Neutrophil (primary cell): ENCODE data around the gene SMG5.

Experiments used
- H3K27ac ChIP-seq: fragments of 200-600 bp; sonication (generic); 2 replicates; pipeline ENCODE4 v1.5.1; 2016; ENCODE audit warnings: mild to moderate bottlenecking, moderate library complexity
- H3K27me3 ChIP-seq: fragments of 200-600 bp; sonication (generic); 2 replicates; pipeline ENCODE4 v1.6.0; 2016; ENCODE audit warnings: mild to moderate bottlenecking
- H3K36me3 ChIP-seq: fragments of 200-600 bp; sonication (generic); 2 replicates; pipeline ENCODE4 v1.5.1; 2017
- H3K4me1 ChIP-seq, 2 experiments: fragments of 200-600 bp in 1 of 2; sonication (generic) in 1 of 2; 1 replicate in 1 of 2; 2 replicates in 1 of 2; pipeline versions ENCODE4 v1.5.1 to v1.6.1; 2013 to 2016; ENCODE audit warnings: low read depth in 1 of 2, low read length in 1 of 2, mild to moderate bottlenecking in 1 of 2, moderate library complexity in 1 of 2; ENCODE audit not compliant: control insufficient read depth in 1 of 2, insufficient read depth in 1 of 2
- H3K4me3 ChIP-seq, 2 experiments: fragments of 200-600 bp in 1 of 2; sonication (generic) in 1 of 2; 1 replicate in 1 of 2; 2 replicates in 1 of 2; pipeline ENCODE4 v1.5.1; 2013 to 2016; ENCODE audit warnings: low read depth in 1 of 2, low read length in 1 of 2, mild to moderate bottlenecking in 1 of 2, moderate library complexity in 1 of 2
- H3K9me3 ChIP-seq: fragments of 200-600 bp; sonication (generic); 2 replicates; pipeline ENCODE4 v1.5.1; 2016
- TF ChIP-seq, protein P1 (sequence below): fragments of 200-600 bp; sonication (generic); IDR thresholded peaks from 2 replicates; pipeline ENCODE4 v1.5.1; 2016; ENCODE audit warnings: antibody characterized with exemption

SMG5 gene

DNA sequence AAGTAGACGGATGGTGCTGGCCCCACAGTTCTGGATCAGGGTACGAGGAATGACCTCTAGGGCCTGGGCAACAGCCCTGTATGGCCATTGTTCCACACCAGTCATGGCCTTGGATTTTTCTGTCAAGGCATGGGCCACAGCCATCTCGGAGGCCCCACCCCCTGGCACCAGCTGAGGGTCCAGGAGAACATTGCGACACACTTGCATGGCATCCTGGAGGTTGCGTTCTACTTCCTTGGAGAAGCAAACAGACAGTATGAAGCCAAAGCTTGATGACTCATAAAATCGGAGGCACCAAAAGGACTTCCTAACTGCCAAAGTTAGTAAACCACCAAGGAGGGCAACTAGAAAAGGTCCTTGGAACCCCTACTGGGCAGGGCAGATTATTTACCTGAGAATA is 28.3 kb upstream of the SMG5 start:
- peaks cover 68% of the 10 kb centered on the region for H3K36me3 ChIP-seq
- TF ChIP-seq, protein P1, sequence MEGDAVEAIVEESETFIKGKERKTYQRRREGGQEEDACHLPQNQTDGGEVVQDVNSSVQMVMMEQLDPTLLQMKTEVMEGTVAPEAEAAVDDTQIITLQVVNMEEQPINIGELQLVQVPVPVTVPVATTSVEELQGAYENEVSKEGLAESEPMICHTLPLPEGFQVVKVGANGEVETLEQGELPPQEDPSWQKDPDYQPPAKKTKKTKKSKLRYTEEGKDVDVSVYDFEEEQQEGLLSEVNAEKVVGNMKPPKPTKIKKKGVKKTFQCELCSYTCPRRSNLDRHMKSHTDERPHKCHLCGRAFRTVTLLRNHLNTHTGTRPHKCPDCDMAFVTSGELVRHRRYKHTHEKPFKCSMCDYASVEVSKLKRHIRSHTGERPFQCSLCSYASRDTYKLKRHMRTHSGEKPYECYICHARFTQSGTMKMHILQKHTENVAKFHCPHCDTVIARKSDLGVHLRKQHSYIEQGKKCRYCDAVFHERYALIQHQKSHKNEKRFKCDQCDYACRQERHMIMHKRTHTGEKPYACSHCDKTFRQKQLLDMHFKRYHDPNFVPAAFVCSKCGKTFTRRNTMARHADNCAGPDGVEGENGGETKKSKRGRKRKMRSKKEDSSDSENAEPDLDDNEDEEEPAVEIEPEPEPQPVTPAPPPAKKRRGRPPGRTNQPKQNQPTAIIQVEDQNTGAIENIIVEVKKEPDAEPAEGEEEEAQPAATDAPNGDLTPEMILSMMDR = no peak
- no peaks in the 10 kb centered on the region for H3K9me3 ChIP-seq
- H3K27me3 ChIP-seq = no peaks in the 10 kb centered on the region
- no peak overlapping the region for H3K4me3 ChIP-seq
- peaks cover 0 to 6% of the 10 kb centered on the region in 2 experiments for H3K4me1 ChIP-seq
- H3K27ac ChIP-seq = no peak overlapping the region

DNA sequence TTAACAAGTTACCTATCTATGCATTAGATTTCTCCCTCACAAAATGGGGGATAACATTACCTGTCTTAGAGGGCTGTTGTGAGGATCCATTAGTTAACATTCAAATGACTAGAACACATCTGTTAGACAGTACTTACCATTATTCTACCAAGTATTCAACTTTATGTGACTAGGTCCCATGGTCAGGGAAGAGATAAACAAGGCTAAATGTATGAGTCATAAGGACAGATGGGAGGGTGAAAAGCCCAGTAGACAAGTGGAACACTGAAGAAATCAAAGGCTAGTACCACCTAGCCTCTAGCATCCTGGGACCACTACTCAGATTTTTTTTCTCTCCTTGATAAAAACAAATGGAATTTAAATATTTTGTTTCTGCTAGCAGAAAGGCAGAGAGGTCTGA is 25.5 kb upstream of the SMG5 start:
- Histone ChIP-seq H3K27ac (no peak overlapping the region), H3K9me3 (no peaks in the 10 kb centered on the region), H3K4me3 (no peak overlapping the region), H3K36me3 (peaks cover 54% of the 10 kb centered on the region), H3K27me3 (no peaks in the 10 kb centered on the region), H3K4me1 (peaks cover 5 to 6% of the 10 kb centered on the region in 2 experiments)
- TF ChIP-seq, protein P1 = no peak

DNA sequence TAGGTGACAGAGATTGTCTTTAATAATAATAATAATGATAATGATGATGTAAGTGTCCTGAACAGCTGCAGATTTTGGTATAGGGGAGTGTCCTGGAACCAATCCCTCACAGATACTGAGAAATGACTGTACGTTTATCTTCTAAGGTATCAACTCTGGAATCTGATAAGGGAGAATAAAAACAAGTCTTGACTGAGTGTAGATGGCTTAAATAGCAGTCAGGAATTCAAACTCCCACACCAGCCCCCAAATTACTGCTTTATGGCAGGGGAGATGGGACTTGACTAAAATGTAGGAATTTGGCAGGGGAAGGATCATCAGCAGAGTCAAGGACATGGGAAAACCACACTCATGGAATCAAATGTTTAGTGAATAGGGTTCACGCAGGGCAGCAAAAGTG is 22.6 kb upstream of the SMG5 start:
- H3K9me3 ChIP-seq = no peaks in the 10 kb centered on the region
- H3K27me3 ChIP-seq = no peaks in the 10 kb centered on the region
- TF ChIP-seq, protein P1 = no peak
- H3K4me3 ChIP-seq = no peak overlapping the region
- peaks cover 0 to 5% of the 10 kb centered on the region in 2 experiments for H3K4me1 ChIP-seq
- no peak overlapping the region for H3K27ac ChIP-seq
- peaks cover 35% of the 10 kb centered on the region for H3K36me3 ChIP-seq

DNA sequence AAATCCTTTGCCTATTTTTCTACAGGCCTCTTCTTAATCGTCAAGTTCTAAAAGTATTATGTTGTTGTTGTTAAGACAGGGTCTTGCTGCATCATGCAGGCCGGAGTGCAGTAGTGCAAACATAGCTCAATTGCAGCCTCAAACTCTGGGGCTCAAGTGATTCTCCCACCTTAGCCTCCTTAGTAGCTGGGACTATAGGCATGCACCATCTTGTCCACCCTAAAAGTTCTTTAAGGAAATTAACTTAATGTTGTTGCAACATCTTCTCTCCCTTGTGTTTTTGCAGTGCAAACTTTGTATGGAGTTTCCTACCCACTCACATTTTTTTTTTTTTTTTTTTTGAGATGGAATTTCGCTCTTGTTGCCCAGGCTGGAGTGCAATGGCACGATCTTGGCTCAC is 20.6 kb upstream of the SMG5 start:
- H3K27ac ChIP-seq = no peak overlapping the region
- H3K4me3 ChIP-seq = no peak overlapping the region
- peaks cover 15% of the 10 kb centered on the region for H3K36me3 ChIP-seq
- H3K27me3 ChIP-seq = no peaks in the 10 kb centered on the region
- TF ChIP-seq, protein P1 = no peak
- H3K4me1 ChIP-seq = peaks cover 0 to 5% of the 10 kb centered on the region in 2 experiments
- no peaks in the 10 kb centered on the region for H3K9me3 ChIP-seq

DNA sequence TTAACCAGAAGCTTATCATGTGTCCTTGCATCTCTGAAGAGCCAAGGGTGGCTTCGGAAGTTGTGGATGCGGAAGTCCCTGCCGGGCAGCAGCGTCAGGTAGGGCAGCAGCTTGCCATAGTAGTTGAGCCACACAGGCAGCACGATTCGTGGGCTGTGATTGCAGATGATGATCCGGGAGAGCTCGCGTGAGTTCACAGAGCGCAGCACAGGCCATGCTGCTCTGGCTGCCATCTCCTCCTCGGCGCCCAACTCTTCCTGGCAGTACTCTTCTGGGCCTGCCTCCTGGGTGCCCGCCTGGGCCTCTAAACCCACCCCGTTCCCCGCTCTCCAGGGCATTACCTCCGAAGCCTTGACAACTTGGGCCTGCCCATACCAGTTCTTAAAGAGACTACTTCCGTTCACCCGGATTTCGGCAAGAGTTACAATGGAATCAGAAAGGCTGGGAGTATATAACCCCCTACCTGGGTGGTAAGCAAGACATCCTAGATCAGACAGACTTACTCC is 16.3 kb upstream of the SMG5 start, which contains the start of gene VHLL:
Gene VHLL (minus strand): TSS at position 456 of the 506 bp plus-strand sequence. CDS start 118 bp downstream, at position 338.
- H3K27me3 ChIP-seq = no peaks in the 10 kb centered on the region
- H3K9me3 ChIP-seq = no peaks in the 10 kb centered on the region
- TF ChIP-seq, protein P1 = no peak
- peaks cover 3% of the 10 kb centered on the region for H3K36me3 ChIP-seq
- no peak within 1 kb of the TSS for H3K27ac ChIP-seq
- peaks cover 15 to 20% of the 10 kb centered on the region in 2 experiments for H3K4me1 ChIP-seq
- H3K4me3 ChIP-seq = no peak within 1 kb of the TSS
